OCI-LY7 (cell line): ENCODE data around the gene DOCK3.

Experiments used
- EZH2phosphoT487 ChIP-seq: fragments of 200-600 bp; sonication (generic); IDR thresholded peaks from 2 replicates; pipeline ENCODE4 v1.6.1; 2018; ENCODE audit warnings: low read depth, borderline replicate concordance, mild to moderate bottlenecking, mixed run types, antibody characterized with exemption, low read length, moderate library complexity, mixed read lengths
- TF ChIP-seq, protein P1 (sequence below): fragments of 200-600 bp; sonication (generic); conservative IDR thresholded peaks from 2 replicates; pipeline ENCODE4 v1.5.1; 2014; ENCODE audit warnings: mild to moderate bottlenecking, antibody characterized with exemption, low read length, moderate library complexity, mixed read lengths

DNA sequence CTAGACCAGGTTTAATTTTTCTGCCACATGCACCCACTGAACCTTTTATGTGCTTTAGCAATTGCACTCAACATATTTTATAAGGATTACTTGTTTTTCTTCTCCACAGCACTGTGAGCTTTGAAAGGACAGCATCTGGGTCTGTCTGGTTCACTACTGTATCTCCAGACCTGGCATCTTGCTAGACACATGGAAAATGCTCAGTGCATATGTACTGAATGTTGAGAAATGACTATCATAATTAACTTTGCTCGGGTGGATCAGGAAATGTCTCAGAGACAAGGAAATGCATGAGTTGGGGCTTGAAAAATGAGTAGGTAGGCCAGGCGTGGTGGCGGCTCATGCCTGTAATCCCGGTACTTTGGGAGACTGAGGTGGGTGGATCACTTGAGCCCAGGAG is 40.2 kb downstream of the DOCK3 start:
- TF ChIP-seq, protein P1, sequence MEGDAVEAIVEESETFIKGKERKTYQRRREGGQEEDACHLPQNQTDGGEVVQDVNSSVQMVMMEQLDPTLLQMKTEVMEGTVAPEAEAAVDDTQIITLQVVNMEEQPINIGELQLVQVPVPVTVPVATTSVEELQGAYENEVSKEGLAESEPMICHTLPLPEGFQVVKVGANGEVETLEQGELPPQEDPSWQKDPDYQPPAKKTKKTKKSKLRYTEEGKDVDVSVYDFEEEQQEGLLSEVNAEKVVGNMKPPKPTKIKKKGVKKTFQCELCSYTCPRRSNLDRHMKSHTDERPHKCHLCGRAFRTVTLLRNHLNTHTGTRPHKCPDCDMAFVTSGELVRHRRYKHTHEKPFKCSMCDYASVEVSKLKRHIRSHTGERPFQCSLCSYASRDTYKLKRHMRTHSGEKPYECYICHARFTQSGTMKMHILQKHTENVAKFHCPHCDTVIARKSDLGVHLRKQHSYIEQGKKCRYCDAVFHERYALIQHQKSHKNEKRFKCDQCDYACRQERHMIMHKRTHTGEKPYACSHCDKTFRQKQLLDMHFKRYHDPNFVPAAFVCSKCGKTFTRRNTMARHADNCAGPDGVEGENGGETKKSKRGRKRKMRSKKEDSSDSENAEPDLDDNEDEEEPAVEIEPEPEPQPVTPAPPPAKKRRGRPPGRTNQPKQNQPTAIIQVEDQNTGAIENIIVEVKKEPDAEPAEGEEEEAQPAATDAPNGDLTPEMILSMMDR: no peak
- no peak for TF ChIP-seq EZH2phosphoT487
